Thyroid gland (tissue), 4 donors: Measurements from ENCODE around the gene ZNF622.
"Not testable (repeated sequence)": the region's sequence is repeated elsewhere in the genome, so short reads cannot be mapped to it uniquely, and the experiment has no call there.

ENCODE experiments used
- CTCF ChIP-seq, 6 experiments: fragments of 200-600 bp in 3 of 6; fragments of 450-650 bp in 3 of 6; sonication (generic) in 3 of 6; IDR thresholded peaks; one replicate each; pipeline ENCODE4 v1.5.1; 2016 to 2019; ENCODE audit warnings: antibody characterized with exemption in 6 of 6, mild to moderate bottlenecking in 2 of 6, inconsistent platforms in 1 of 6, moderate library complexity in 1 of 6
- POLR2A ChIP-seq, 2 donors: fragments of 450-650 bp; IDR thresholded peaks; one replicate each; pipeline ENCODE4 v1.6.1; 2017; ENCODE audit warnings: antibody characterized with exemption in 2 of 2, mild to moderate bottlenecking in 2 of 2, moderate library complexity in 1 of 2

GRCh38 chr5:16476417-16476816 lies 10.8 kb upstream of the ZNF622 start:
- not testable (repeated sequence) for TF ChIP-seq POLR2A, CTCF (IDR thresholded peaks at IDR 0.05)
